Mesendoderm (in vitro differentiated cells): Measurements from ENCODE around the gene ST7L.

ENCODE experiments used
- DNase-seq: peaks from one replicate; pipeline ENCODE4 v3.0.0; 2013
- H2AK5ac ChIP-seq: 2 replicates; pipeline ENCODE4 v1.6.1; 2013; ENCODE audit warnings: low read length, inconsistent platforms
- H2BK120ac ChIP-seq: 2 replicates; pipeline ENCODE4 v1.6.1; 2013; ENCODE audit warnings: low read depth, mild to moderate bottlenecking, low read length, moderate library complexity, mixed read lengths
- H2BK15ac ChIP-seq: replicated peaks from 2 replicates; pipeline ENCODE4 v1.6.1; 2013; ENCODE audit warnings: low read depth, mild to moderate bottlenecking, moderate library complexity
- H2BK5ac ChIP-seq: 2 replicates; pipeline ENCODE4 v1.6.1; 2013; ENCODE audit warnings: low read length, inconsistent platforms
- H3K18ac ChIP-seq: 2 replicates; pipeline ENCODE4 v1.6.1; 2013; ENCODE audit warnings: mild to moderate bottlenecking, low read length, mixed read lengths
- H3K23ac ChIP-seq: one replicate; pipeline ENCODE4 v1.6.1; 2013; ENCODE audit warnings: low read length
- H3K27ac ChIP-seq: 2 replicates; pipeline ENCODE4 v1.5.1; 2013; ENCODE audit warnings: low read depth, mild to moderate bottlenecking, inconsistent platforms, low read length, moderate library complexity
- H3K27me3 ChIP-seq: 2 replicates; pipeline ENCODE4 v1.6.1; 2013; ENCODE audit warnings: low read length, control low read depth, mild to moderate bottlenecking, inconsistent platforms; ENCODE audit not compliant: insufficient read depth, poor library complexity
- H3K36me3 ChIP-seq: 2 replicates; pipeline ENCODE4 v1.6.1; 2013; ENCODE audit warnings: low read length, inconsistent platforms; ENCODE audit not compliant: control insufficient read depth, insufficient read depth
- H3K4ac ChIP-seq: one replicate; pipeline ENCODE4 v1.6.1; 2013; ENCODE audit warnings: low read depth, mild to moderate bottlenecking, low read length, moderate library complexity
- H3K4me1 ChIP-seq: 2 replicates; pipeline ENCODE4 v1.6.1; 2013; ENCODE audit warnings: low read depth, low read length, inconsistent platforms; ENCODE audit not compliant: control insufficient read depth
- H3K4me2 ChIP-seq: 2 replicates; pipeline ENCODE4 v1.6.1; 2013; ENCODE audit warnings: low read length
- H3K4me3 ChIP-seq: 2 replicates; pipeline ENCODE4 v1.5.1; 2013; ENCODE audit warnings: mild to moderate bottlenecking, low read length
- H3K56ac ChIP-seq: one replicate; pipeline ENCODE4 v1.6.1; 2013; ENCODE audit warnings: low read length
- H3K79me1 ChIP-seq: 2 replicates; pipeline ENCODE4 v1.6.1; 2013; ENCODE audit warnings: low read length, inconsistent platforms
- H3K79me2 ChIP-seq: 2 replicates; pipeline ENCODE4 v1.6.1; 2013; ENCODE audit warnings: mild to moderate bottlenecking, low read length; ENCODE audit not compliant: control insufficient read depth, insufficient read depth
- H3K9ac ChIP-seq: 2 replicates; pipeline ENCODE4 v1.6.1; 2013; ENCODE audit warnings: low read length, inconsistent platforms
- H4K5ac ChIP-seq: one replicate; pipeline ENCODE4 v1.6.1; 2013; ENCODE audit warnings: low read length
- H4K8ac ChIP-seq: one replicate; pipeline ENCODE4 v1.6.1; 2013; ENCODE audit warnings: low read depth, mild to moderate bottlenecking, control low read depth, low read length, moderate library complexity
- WGBS: extraction: QIAGEN DNeasy Blood & Tissue Kit; methylation state at CpG from one replicate; pipeline ENCODE4 v1.1.7; 2013; ENCODE audit warnings: low lambda C conversion rate, missing lambda C conversion rate; ENCODE audit not compliant: insufficient coverage; ENCODE audit errors: extremely low coverage; 5-methylcytosine and 5-hydroxymethylcytosine counted together

Gene ST7L

DNA sequence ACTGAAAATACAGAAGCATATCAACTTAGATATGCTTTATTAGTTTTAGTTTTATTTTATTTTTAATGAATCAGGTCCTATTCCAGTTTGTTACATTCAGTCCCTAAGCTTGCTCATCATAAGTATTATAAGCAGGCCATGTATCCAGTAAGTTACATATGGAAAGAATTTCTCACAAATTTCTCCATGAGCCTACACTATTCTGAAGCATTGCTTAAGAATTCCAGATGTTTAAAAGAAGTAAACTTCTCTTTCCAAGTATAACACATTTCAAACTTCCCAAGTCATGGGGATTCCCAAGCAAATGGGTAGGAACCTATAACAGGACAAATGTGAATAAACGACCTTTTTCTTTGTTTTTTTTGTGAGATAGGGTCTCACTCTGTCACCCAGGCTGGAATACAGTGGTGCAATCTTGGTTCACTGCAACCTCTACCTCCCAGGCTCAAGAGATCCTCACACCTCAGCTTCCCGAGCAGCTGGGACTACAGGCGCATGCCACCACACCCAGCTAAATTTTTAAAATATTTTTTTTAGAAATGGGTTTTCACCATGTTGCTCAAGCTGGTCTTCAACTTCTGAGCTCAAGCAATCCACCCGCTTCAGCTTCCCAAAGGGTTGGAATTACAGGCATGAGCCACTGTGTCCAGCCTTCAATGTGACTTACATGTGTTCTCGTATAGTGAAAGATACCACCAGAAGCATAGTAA, 39.0 kb downstream of the ST7L start:
- H3K56ac ChIP-seq = no peak overlapping the region
- no CpG with 5 or more reads among the region's 5 CpGs for WGBS
- no peak overlapping the region for H2AK5ac ChIP-seq
- no peak overlapping the region for H4K8ac ChIP-seq
- H4K5ac ChIP-seq = no peak overlapping the region
- no peaks in the 10 kb centered on the region for H3K4me1 ChIP-seq
- H3K9ac ChIP-seq = no peak overlapping the region
- no peak overlapping the region for H2BK120ac ChIP-seq
- H3K23ac ChIP-seq = no peak overlapping the region
- H3K4ac ChIP-seq = no peak overlapping the region
- no peaks in the 10 kb centered on the region for H3K36me3 ChIP-seq
- H2BK5ac ChIP-seq = no peak overlapping the region
- H3K4me3 ChIP-seq = no peak overlapping the region
- H3K4me2 ChIP-seq = no peak overlapping the region
- no peak for DNase-seq
- H3K79me1 ChIP-seq = no peaks in the 10 kb centered on the region
- H2BK15ac ChIP-seq = no peak overlapping the region
- no peak overlapping the region for H3K27ac ChIP-seq
- no peak overlapping the region for H3K18ac ChIP-seq
- H3K27me3 ChIP-seq = no peaks in the 10 kb centered on the region
- no peaks in the 10 kb centered on the region for H3K79me2 ChIP-seq

DNA sequence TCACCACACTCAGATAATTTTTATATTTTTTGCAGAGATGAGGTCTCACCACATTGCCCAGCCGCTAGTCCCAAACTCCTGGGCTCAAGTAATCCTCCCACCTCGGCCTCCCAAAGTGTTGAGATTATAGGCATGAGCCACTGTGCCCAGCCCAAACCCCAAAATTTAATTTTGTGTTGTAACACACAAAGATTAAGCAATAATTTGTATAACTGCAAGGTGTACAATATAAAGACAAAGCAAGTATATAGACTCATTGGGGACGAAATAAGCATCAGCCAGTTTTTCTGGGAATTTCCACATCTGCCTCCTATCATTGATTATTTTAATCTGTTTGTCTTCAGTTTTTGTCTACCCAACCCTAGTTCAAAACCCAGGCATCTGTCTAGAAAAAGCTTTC, 42.7 kb downstream of the ST7L start:
- Histone ChIP-seq H3K27ac (no peak overlapping the region), H2BK5ac (no peak overlapping the region), H3K79me1 (no peaks in the 10 kb centered on the region), H2BK15ac (no peak overlapping the region), H3K4me2 (no peak overlapping the region), H3K18ac (no peak overlapping the region), H3K4me1 (no peaks in the 10 kb centered on the region), H2AK5ac (no peak overlapping the region), H3K27me3 (no peaks in the 10 kb centered on the region), H2BK120ac (no peak overlapping the region), H4K5ac (no peak overlapping the region), H4K8ac (no peak overlapping the region), H3K4ac (no peak overlapping the region), H3K23ac (no peak overlapping the region), H3K56ac (no peak overlapping the region), H3K79me2 (no peaks in the 10 kb centered on the region), H3K4me3 (no peak overlapping the region), H3K36me3 (no peaks in the 10 kb centered on the region), H3K9ac (no peak overlapping the region)
- WGBS = no CpG with 5 or more reads among the region's 3 CpGs
- no peak for DNase-seq

DNA sequence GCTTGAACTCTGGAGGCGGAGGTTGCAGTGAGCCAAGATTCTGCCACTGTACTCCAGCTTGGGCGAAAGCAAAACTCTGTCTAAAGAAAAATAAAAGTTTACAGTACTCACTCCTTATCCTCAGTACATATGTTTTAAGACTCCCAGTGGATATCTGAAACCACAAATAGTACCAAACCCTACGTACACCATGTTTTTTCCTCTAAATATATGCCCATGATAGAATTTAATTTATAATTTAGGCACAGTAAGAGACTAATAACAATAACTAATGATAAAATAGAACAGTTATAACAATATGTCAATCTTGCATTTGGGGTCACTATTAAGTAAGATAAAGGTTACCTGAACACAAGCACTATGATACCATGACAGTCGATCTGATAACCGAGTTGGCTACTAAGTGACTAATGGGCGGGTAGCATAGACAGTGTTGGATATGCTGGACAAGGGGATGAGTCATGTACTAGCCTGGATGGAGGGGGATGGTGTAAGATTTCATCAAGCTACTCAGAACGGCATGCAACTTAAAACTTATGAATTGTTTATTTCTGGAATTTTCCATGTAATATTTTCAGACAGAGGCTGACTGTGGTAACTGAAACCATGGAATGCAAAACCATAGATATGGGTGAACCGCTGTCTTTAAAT, 43.7 kb downstream of the ST7L start:
- H3K4me2 ChIP-seq = no peak overlapping the region
- H2BK5ac ChIP-seq = no peak overlapping the region
- H3K18ac ChIP-seq = no peak overlapping the region
- no peak overlapping the region for H3K4ac ChIP-seq
- no peak overlapping the region for H2BK120ac ChIP-seq
- H3K79me2 ChIP-seq = no peaks in the 10 kb centered on the region
- H4K8ac ChIP-seq = no peak overlapping the region
- no peak overlapping the region for H3K23ac ChIP-seq
- no peak overlapping the region for H2AK5ac ChIP-seq
- H3K36me3 ChIP-seq = no peaks in the 10 kb centered on the region
- no CpG with 5 or more reads among the region's 8 CpGs for WGBS
- H3K56ac ChIP-seq = no peak overlapping the region
- H3K79me1 ChIP-seq = no peaks in the 10 kb centered on the region
- H3K27ac ChIP-seq = no peak overlapping the region
- no peak for DNase-seq
- H4K5ac ChIP-seq = no peak overlapping the region
- no peak overlapping the region for H3K4me3 ChIP-seq
- H3K27me3 ChIP-seq = no peaks in the 10 kb centered on the region
- no peak overlapping the region for H2BK15ac ChIP-seq
- H3K9ac ChIP-seq = no peak overlapping the region
- no peaks in the 10 kb centered on the region for H3K4me1 ChIP-seq

DNA sequence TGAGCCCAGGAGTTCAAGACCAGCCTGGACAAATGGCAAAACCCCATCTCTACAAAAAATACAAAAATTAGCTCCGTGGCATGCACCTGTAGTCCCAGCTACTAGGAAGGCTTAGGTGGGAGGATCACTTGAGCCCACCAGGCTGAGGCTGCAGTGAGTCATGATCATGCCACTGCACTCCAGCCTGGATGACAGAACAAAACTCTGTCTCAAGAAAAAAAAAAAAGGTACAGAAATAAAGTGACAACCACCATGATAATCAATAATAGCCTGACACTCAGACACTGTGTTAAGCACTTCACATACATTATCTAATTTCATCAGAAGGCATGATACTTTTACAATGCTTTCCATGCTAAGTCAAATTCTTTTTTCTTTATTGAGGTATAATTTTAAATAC, 53.1 kb downstream of the ST7L start:
- no peak overlapping the region for H4K5ac ChIP-seq
- no peaks in the 10 kb centered on the region for H3K27me3 ChIP-seq
- no peak overlapping the region for H3K4ac ChIP-seq
- no peak overlapping the region for H3K4me3 ChIP-seq
- no peak overlapping the region for H4K8ac ChIP-seq
- no peak overlapping the region for H3K56ac ChIP-seq
- H3K23ac ChIP-seq = no peak overlapping the region
- no peak overlapping the region for H2BK120ac ChIP-seq
- no peak overlapping the region for H3K18ac ChIP-seq
- no peaks in the 10 kb centered on the region for H3K79me2 ChIP-seq
- DNase-seq = no peak
- no peak overlapping the region for H2BK15ac ChIP-seq
- H3K9ac ChIP-seq = no peak overlapping the region
- no peak overlapping the region for H3K27ac ChIP-seq
- no peaks in the 10 kb centered on the region for H3K4me1 ChIP-seq
- H2BK5ac ChIP-seq = no peak overlapping the region
- H3K79me1 ChIP-seq = no peaks in the 10 kb centered on the region
- no peak overlapping the region for H3K4me2 ChIP-seq
- no peak overlapping the region for H2AK5ac ChIP-seq
- no peaks in the 10 kb centered on the region for H3K36me3 ChIP-seq
- WGBS = no CpG with 5 or more reads among the region's 1 CpG

GRCh38 chr1:112564081-112564480, 54.9 kb downstream of the ST7L start:
- no peak overlapping the region for H3K9ac ChIP-seq
- no peak overlapping the region for H3K56ac ChIP-seq
- H3K4me2 ChIP-seq = no peak overlapping the region
- DNase-seq = no peak
- H3K23ac ChIP-seq = no peak overlapping the region
- H3K79me1 ChIP-seq = no peaks in the 10 kb centered on the region
- H3K79me2 ChIP-seq = no peaks in the 10 kb centered on the region
- H2BK5ac ChIP-seq = no peak overlapping the region
- H3K27ac ChIP-seq = no peak overlapping the region
- H3K27me3 ChIP-seq = no peaks in the 10 kb centered on the region
- H3K4me1 ChIP-seq = no peaks in the 10 kb centered on the region
- no peak overlapping the region for H2BK15ac ChIP-seq
- no peak overlapping the region for H2BK120ac ChIP-seq
- no peak overlapping the region for H3K4me3 ChIP-seq
- WGBS = no CpG with 5 or more reads among the region's 1 CpG
- no peak overlapping the region for H3K18ac ChIP-seq
- H4K5ac ChIP-seq = no peak overlapping the region
- H4K8ac ChIP-seq = no peak overlapping the region
- H3K4ac ChIP-seq = no peak overlapping the region
- no peaks in the 10 kb centered on the region for H3K36me3 ChIP-seq
- no peak overlapping the region for H2AK5ac ChIP-seq

GRCh38 chr1:112563341-112563740, 55.6 kb downstream of the ST7L start:
- no peak overlapping the region for H3K4ac ChIP-seq

More at GRCh38 chr1:112563341-112563740, 55.6 kb downstream of the ST7L start:
- Histone ChIP-seq H3K27ac (no peak overlapping the region), H3K4me1 (no peaks in the 10 kb centered on the region), H3K4me3 (no peak overlapping the region), H3K36me3 (no peaks in the 10 kb centered on the region), H2BK15ac (no peak overlapping the region), H2AK5ac (no peak overlapping the region), H2BK120ac (no peak overlapping the region), H4K5ac (no peak overlapping the region), H3K27me3 (no peaks in the 10 kb centered on the region), H3K79me2 (no peaks in the 10 kb centered on the region), H3K4me2 (no peak overlapping the region), H4K8ac (no peak overlapping the region), H2BK5ac (no peak overlapping the region), H3K9ac (no peak overlapping the region), H3K18ac (no peak overlapping the region), H3K23ac (no peak overlapping the region), H3K79me1 (no peaks in the 10 kb centered on the region), H3K56ac (no peak overlapping the region)
- DNase-seq = no peak
